CD4-positive, alpha-beta T cell treated with Interleukin-4 for 1 hour (primary cell): Measurements from ENCODE around the gene DCTN3.

ENCODE experiments used
- DNase-seq, 2 donors: peaks; one replicate each; pipeline ENCODE4 v3.0.0-alpha.2; 2020 to 2022

The DCTN3 gene

GRCh38 chr9:34620061-34620994, at the start of gene DCTN3:
Gene DCTN3, minus strand, starts transcription at chr9:34620495. Its CDS starts 31 bp downstream, at chr9:34620464.
- DNase-seq = peak; percentile 96

GRCh38 chr9:34665381-34666250, 45.3 kb upstream of the DCTN3 start:
- peak; percentile 93 to 94 for DNase-seq

GRCh38 chr9:34665067-34665380, 44.7 kb upstream of the DCTN3 start:
- no peak for DNase-seq

GRCh38 chr9:34664281-34665066, 44.2 kb upstream of the DCTN3 start:
- peak; percentile 78 to 84 for DNase-seq

- DNase-seq = peak; percentile 50 to 82
Measured at GRCh38 chr9:34663303-34663605, 43.0 kb upstream of the DCTN3 start.

- DNase-seq = no peak
Measured at GRCh38 chr9:34662526-34663302, 42.4 kb upstream of the DCTN3 start, which contains the start of gene CCL27. Gene CCL27, minus strand, starts transcription at chr9:34662657. Its CDS starts 24 bp downstream, at chr9:34662633.

GRCh38 chr9:34659592-34660253, 39.4 kb upstream of the DCTN3 start:
- no peak for DNase-seq

- DNase-seq = no peak
Measured at GRCh38 chr9:34658461-34658860, 38.2 kb upstream of the DCTN3 start.

- DNase-seq = no peak
Measured at GRCh38 chr9:34656992-34657391, 36.7 kb upstream of the DCTN3 start.

- DNase-seq = no peak
Measured at GRCh38 chr9:34655394-34655793, 35.1 kb upstream of the DCTN3 start.

GRCh38 chr9:34654323-34655051, 34.2 kb upstream of the DCTN3 start:
- DNase-seq = no peak

GRCh38 chr9:34653151-34654072, 33.1 kb upstream of the DCTN3 start:
- no peak for DNase-seq

GRCh38 chr9:34652602-34653000, 32.3 kb upstream of the DCTN3 start:
- DNase-seq = no peak

GRCh38 chr9:34651876-34652601, 31.7 kb upstream of the DCTN3 start, which contains the start of gene IL11RA:
Gene IL11RA, plus strand, starts transcription at chr9:34652185. Its CDS starts 3,033 bp downstream, at chr9:34655218.
- peak in 1 of 2 donors; percentile 28 for DNase-seq

- no peak for DNase-seq
Measured at GRCh38 chr9:34651321-34651720, 31.0 kb upstream of the DCTN3 start.

- no peak for DNase-seq
Measured at GRCh38 chr9:34650816-34651215, 30.5 kb upstream of the DCTN3 start.

- no peak for DNase-seq
Measured at GRCh38 chr9:34648673-34649072, 28.4 kb upstream of the DCTN3 start.

- DNase-seq = no peak
Measured at GRCh38 chr9:34647651-34648050, 27.4 kb upstream of the DCTN3 start.

GRCh38 chr9:34647084-34647403, 26.7 kb upstream of the DCTN3 start:
- DNase-seq = no peak
